GM12878 (cell line): ENCODE results near the gene HOXA10. TPM values are rescaled to one million over a fixed set of nuclear protein-coding genes. Genes with fewer than 3 reads are reported as not detected.
A peak's percentile ranks its signal among the peaks of the same experiment; 100 is the strongest.

Experiments used
- ATAC-seq: fragments of 200-7000 bp; cut with Tn5 transposase; 3 replicates; pipeline ENCODE4 v1.9.1; 2020; ENCODE audit warnings: mild to moderate bottlenecking, moderate library complexity
- BruUV-seq: library from RNA; stranded (reverse); fragments of 400-500 nt; replicated peaks from 2 replicates; lab custom pipeline; 2021; lab: Mats Ljungman, UMichigan
- CTCF ChIA-PET: fragments of 300-600 bp; sonication (Branson Sonifier 250); formaldehyde crosslinking; extraction: SDS; loops from one replicate; lab custom pipeline; 2021; ENCODE audit warnings: inconsistent platforms; lab: Yijun Ruan, JAX
- POLR2A ChIA-PET: fragments of 350-600 bp; formaldehyde crosslinking; extraction: SDS; loops from one replicate; lab custom pipeline; 2021; ENCODE audit warnings: inconsistent platforms; lab: Charles Lee
- RAD21 ChIA-PET: fragments of 300-600 bp; sonication (Branson Sonifier 250); formaldehyde crosslinking; loops from one replicate; lab custom pipeline; 2023; ENCODE audit warnings: antibody characterized with exemption; ENCODE audit not compliant: unreplicated experiment; lab: Charles Lee
- SMC1A ChIA-PET: fragments of 300-600 bp; sonication (Branson Sonifier 250); formaldehyde crosslinking; loops from one replicate; lab custom pipeline; 2023; ENCODE audit not compliant: unreplicated experiment, uncharacterized antibody; lab: Charles Lee
- DNase-seq: peaks from one replicate; pipeline ENCODE4 v3.0.0-alpha.2; 2011; ENCODE audit warnings: low read depth, low spot score
- FAIRE-seq: peaks from 3 replicates; lab custom pipeline; 2011; peaks lifted over from hg19 to GRCh38; lab: Jason Lieb, UNC
- H2AFZ ChIP-seq: 2 replicates; pipeline ENCODE4 v1.6.0; 2011; ENCODE audit warnings: low read depth, low read length, control low read depth; ENCODE audit not compliant: control insufficient read depth
- H3K27ac ChIP-seq: 2 replicates; pipeline ENCODE4 v1.5.1; 2011; ENCODE audit warnings: control low read depth; ENCODE audit not compliant: control insufficient read depth, insufficient read depth
- H3K27me3 ChIP-seq, 2 experiments: replicated peaks in 1 of 2; 2 replicates each; pipeline versions ENCODE4 v1.6.0 to v1.6.1; 2011; ENCODE audit warnings: low read length in 1 of 2; ENCODE audit not compliant: control insufficient read depth in 2 of 2, insufficient read depth in 2 of 2
- H3K36me3 ChIP-seq, 2 experiments: 2 replicates each; pipeline ENCODE4 v1.5.1; 2011; ENCODE audit warnings: low read length in 1 of 2; ENCODE audit not compliant: control insufficient read depth in 2 of 2, insufficient read depth in 2 of 2
- H3K4me1 ChIP-seq: 2 replicates; pipeline ENCODE4 v1.6.1; 2011; ENCODE audit warnings: mild to moderate bottlenecking, low read length, moderate library complexity, mixed read lengths; ENCODE audit not compliant: control insufficient read depth, insufficient read depth
- H3K4me2 ChIP-seq: 2 replicates; pipeline ENCODE4 v1.6.0; 2011; ENCODE audit warnings: control low read depth; ENCODE audit not compliant: control insufficient read depth, insufficient read depth
- H3K4me3 ChIP-seq: fragments of 200-600 bp; sonication (generic); 2 replicates; pipeline ENCODE4 v1.5.1; 2016
- H3K79me2 ChIP-seq: 2 replicates; pipeline ENCODE4 v1.6.0; 2011; ENCODE audit warnings: low read length; ENCODE audit not compliant: control insufficient read depth, insufficient read depth
- H3K9ac ChIP-seq: 2 replicates; pipeline ENCODE4 v1.8.0; 2011; ENCODE audit warnings: low read length, control low read depth, mixed read lengths; ENCODE audit not compliant: control insufficient read depth, insufficient read depth
- H3K9me3 ChIP-seq: replicated peaks from 3 replicates; pipeline ENCODE4 v1.5.1; 2011; ENCODE audit warnings: mild to moderate bottlenecking, low read length; ENCODE audit not compliant: control insufficient read depth, insufficient read depth
- H4K20me1 ChIP-seq: 2 replicates; pipeline ENCODE4 v1.6.0; 2011; ENCODE audit not compliant: control insufficient read depth, insufficient read depth
- ASH2L ChIP-seq: fragments of 300-600, 200-600 bp; sonication (generic); IDR thresholded peaks from 2 replicates; pipeline ENCODE4 v1.6.1; 2017; ENCODE audit warnings: low read depth, mild to moderate bottlenecking, borderline replicate concordance
- CBX3 ChIP-seq: fragments of 200-600 bp; sonication (generic); IDR thresholded peaks from 2 replicates; pipeline ENCODE4 v1.6.1; 2016; ENCODE audit warnings: low read depth, borderline replicate concordance
- CBX5 ChIP-seq: sonication (generic); IDR thresholded peaks from 2 replicates; pipeline ENCODE4 v1.6.1; 2016; ENCODE audit warnings: low read depth, moderate library complexity, mild to moderate bottlenecking, inconsistent platforms
- EZH2 ChIP-seq: IDR thresholded peaks from 2 replicates; pipeline ENCODE4 v1.6.1; 2012; ENCODE audit warnings: low read depth, mild to moderate bottlenecking, control low read depth, inconsistent platforms, low read length, borderline replicate concordance; ENCODE audit not compliant: control insufficient read depth
- FOXK2 ChIP-seq: fragments of 450-650 bp; IDR thresholded peaks from 2 replicates; pipeline ENCODE4 v1.6.1; 2017; ENCODE audit warnings: mild to moderate bottlenecking, moderate library complexity
- IKZF1 ChIP-seq: fragments of 450-650 bp; conservative IDR thresholded peaks from 2 replicates; pipeline ENCODE4 v1.6.1; 2017; ENCODE audit warnings: antibody characterized with exemption, mild to moderate bottlenecking
- NR2C1 ChIP-seq: fragments of 450-650 bp; IDR thresholded peaks from 2 replicates; pipeline ENCODE4 v1.6.1; 2017; ENCODE audit warnings: antibody characterized with exemption, mild to moderate bottlenecking, moderate library complexity
- POU2F2 ChIP-seq: IDR thresholded peaks from 3 replicates; pipeline ENCODE4 v1.6.1; 2011; ENCODE audit warnings: low read depth, mild to moderate bottlenecking, low read length, borderline replicate concordance
- RAD51 ChIP-seq: fragments of 450-650 bp; IDR thresholded peaks from 2 replicates; pipeline ENCODE4 v1.6.1; 2016; ENCODE audit warnings: moderate library complexity, mild to moderate bottlenecking, inconsistent platforms
- REST ChIP-seq: IDR thresholded peaks from 2 replicates; pipeline ENCODE4 v1.6.1; 2012; ENCODE audit warnings: mild to moderate bottlenecking, low read depth, low read length
- ZBTB11 ChIP-seq: fragments of 450-650 bp; formaldehyde crosslinking; IDR thresholded peaks from 2 replicates; pipeline ENCODE4 v1.5.0; 2022; ENCODE audit warnings: mild to moderate bottlenecking, missing genetic modification characterization
- ZNF207 ChIP-seq: fragments of 450-650 bp; IDR thresholded peaks from 2 replicates; pipeline ENCODE4 v1.6.1; 2014; ENCODE audit warnings: antibody characterized with exemption, mild to moderate bottlenecking, borderline replicate concordance
- WGBS: methylation state at CpG from one replicate; pipeline ENCODE4 v1.1.6; 2016; ENCODE audit warnings: low lambda C conversion rate; ENCODE audit not compliant: insufficient replicate concordance, insufficient coverage; ENCODE audit errors: missing lambda C conversion rate; 5-methylcytosine and 5-hydroxymethylcytosine counted together
- in situ Hi-C: fragments of 300-500 bp; cut with MboI; formaldehyde crosslinking; loops from 9 replicates; pipeline ENCODE4 v1.14.3; 2018; ENCODE audit warnings: mixed read lengths
- intact Hi-C: fragments of 100-400 bp; cut with micrococcal nuclease; formaldehyde crosslinking; loops from one replicate; pipeline ENCODE4 v1.14.2; 2022; ENCODE audit not compliant: unreplicated experiment
- polyA plus RNA-seq, 11 experiments: library from polyadenylated mRNA; depleted of rRNA in 4 of 11; unstranded in 6 of 11; stranded (reverse) in 5 of 11; fragments of >200 nt; fragmentation: Nextera tagmentation in 4 of 11; fragmentation: Illumina TruSeq in 1 of 11; extraction: Ambion mirVana in 4 of 11; extraction: Trizol in 1 of 11; gene quantifications; 1 replicate in 1 of 11; 2 replicates in 10 of 11; pipeline versions ENCODE4 v1.2.1 to v1.2.3, GENCODE V29; 2011 to 2016; ENCODE audit warnings: inconsistent platforms in 2 of 11, missing spikeins in 2 of 11, low read depth in 1 of 11
- total RNA-seq, 4 experiments: library from RNA; depleted of rRNA in 3 of 4; stranded (reverse); fragments of >200 nt in 3 of 4; fragmentation: Illumina TruSeq in 1 of 4; extraction: Trizol in 1 of 4; gene quantifications; 2 replicates each; pipeline versions ENCODE4 v1.2.1 to v1.2.3, GENCODE V29; 2013 to 2021

Gene HOXA10
- total and polyA plus RNA-seq, 10 of the 15 experiments (the other 5 are each of a cell fraction or from before 2014, with no cell fraction given) = not detected

GRCh38 chr7:27199849-27200760, 26.0 kb upstream of the HOXA10 start, which contains the start of gene HOXA13:
Gene HOXA13 (minus strand): TSS chr7:27200091. CDS start chr7:27200077, 14 bp downstream.
- Histone ChIP-seq H3K79me2 (no peaks in the 10 kb centered on the region), H3K27ac (no peak within 1 kb of the TSS), H3K9ac (no peak within 1 kb of the TSS), H3K36me3 (no peaks in the 10 kb centered on the region), H3K9me3 (no peaks in the 10 kb centered on the region; the same call in 2 of the 3 replicates), H2AFZ (no peak within 1 kb of the TSS), H3K4me2 (peak within 1 kb of the TSS; percentile 42; the same call in 1 of the 2 replicates)
- ChIA-PET SMC1A (no interaction called here), CTCF (interaction anchor here (1.5 kb wide), 1 partner anchor 721 kb away, joined by 10 read pairs; no protein-coding TSS in a partner anchor)
- DNase-seq (no peak), FAIRE-seq (no peak)
- WGBS = 9% methylated on average over 60 of the region's 99 CpGs
- no TSS peak for BruUV-seq
- intact Hi-C loops = loop anchor here (5.0 kb wide), 2 partner anchors 582 to 897 kb away; no protein-coding TSS in a partner anchor
- TF ChIP-seq CBX5 (no peak), IKZF1 (no peak), REST (no peak), POU2F2 (no peak), FOXK2 (no peak), RAD51 (no peak), ZBTB11 (no peak), EZH2 (no peak), CBX3 (no peak), ASH2L (no peak), ZNF207 (no peak), NR2C1 (no peak)
- TF ChIP-seq, all 136 proteins: peak for 0
- RAD21 ChIA-PET = interaction anchor here (1.4 kb wide), 1 partner anchor 721 kb away, joined by 5 read pairs; no protein-coding TSS in a partner anchor
- no peak within 1 kb of the TSS for H3K4me3 ChIP-seq
- no peaks in the 10 kb centered on the region for H4K20me1 ChIP-seq
- POLR2A ChIA-PET = no interaction called here
- 0 out of 3 replicates have a peak, but pooled peaks have one; percentile 38 for ATAC-seq
- H3K27me3 ChIP-seq = peaks cover 27 to 45% of the 10 kb centered on the region in 2 experiments
- no peaks in the 10 kb centered on the region; the same call in 1 of the 2 replicates for H3K4me1 ChIP-seq
- in situ Hi-C loops = loop anchor here (5.0 kb wide), 4 partner anchors 377 to 817 kb away; no protein-coding TSS in a partner anchor
